Activated T-helper 1 cell treated with Interleukin-2 at 50 U/mL for 16 hours (primary cell): ENCODE measurements around the gene SLC38A7.
"Not testable (repeated sequence)": the region's sequence is repeated elsewhere in the genome, so short reads cannot be mapped to it uniquely, and the experiment has no call there.

Source experiments
- DNase-seq: peaks from one replicate; pipeline ENCODE4 v3.0.0-alpha.2; 2020; ENCODE audit warnings: low read depth

Gene SLC38A7

GRCh38 chr16:58678716-58679115 lies 5.9 kb downstream of the SLC38A7 start:
- DNase-seq: no peak

- DNase-seq: no peak
These were observed 6.3 kb downstream of the SLC38A7 start for GRCh38 chr16:58678269-58678668.

- DNase-seq: no peak
These were observed 13.5 kb downstream of the SLC38A7 start for GRCh38 chr16:58670946-58671583.

- DNase-seq: no peak
These were observed 14.4 kb downstream of the SLC38A7 start for GRCh38 chr16:58670177-58670576.

- DNase-seq: no peak
These were observed 19.4 kb downstream of the SLC38A7 start for GRCh38 chr16:58665200-58665599.

GRCh38 chr16:58661199-58661830 lies 23.3 kb downstream of the SLC38A7 start:
- no peak for DNase-seq

- DNase-seq: not testable (repeated sequence)
These were observed 24.7 kb downstream of the SLC38A7 start for GRCh38 chr16:58659911-58660310.

GRCh38 chr16:58658796-58659211 lies 25.8 kb downstream of the SLC38A7 start:
- no peak for DNase-seq

- DNase-seq: no peak
These were observed 27.7 kb downstream of the SLC38A7 start for GRCh38 chr16:58656899-58657298.

GRCh38 chr16:58655215-58655596 lies 29.4 kb downstream of the SLC38A7 start:
- no peak for DNase-seq

- no peak for DNase-seq
These were observed 29.9 kb downstream of the SLC38A7 start for GRCh38 chr16:58654560-58655214.

- DNase-seq: no peak
These were observed 31.8 kb downstream of the SLC38A7 start for GRCh38 chr16:58652741-58653140.

GRCh38 chr16:58651965-58652348 lies 32.6 kb downstream of the SLC38A7 start:
- no peak for DNase-seq

GRCh38 chr16:58649707-58650106 lies 34.9 kb downstream of the SLC38A7 start:
- DNase-seq: no peak

- no peak for DNase-seq
These were observed 37.5 kb downstream of the SLC38A7 start for GRCh38 chr16:58647107-58647506.

GRCh38 chr16:58644765-58645487 lies 39.6 kb downstream of the SLC38A7 start:
- no peak for DNase-seq

GRCh38 chr16:58644108-58644507 lies 40.5 kb downstream of the SLC38A7 start:
- DNase-seq: no peak

- DNase-seq: no peak
These were observed 43.6 kb downstream of the SLC38A7 start for GRCh38 chr16:58640949-58641348.

GRCh38 chr16:58639836-58640235 lies 44.7 kb downstream of the SLC38A7 start:
- no peak for DNase-seq

GRCh38 chr16:58639230-58639629 lies 45.3 kb downstream of the SLC38A7 start:
- no peak for DNase-seq

GRCh38 chr16:58638148-58639036 lies 46.2 kb downstream of the SLC38A7 start:
- no peak for DNase-seq

GRCh38 chr16:58637021-58637420 lies 47.5 kb downstream of the SLC38A7 start:
- DNase-seq: not testable (repeated sequence)
